CD4-positive, alpha-beta T cell treated with Interleukin-12 subunit alpha and Interleukin-12 subunit beta, for 1 hour (primary cell): Measurements from ENCODE around the gene CLMN.

Experiments used
- DNase-seq: peaks from one replicate; pipeline ENCODE4 v3.0.0-alpha.2; 2020

Gene CLMN

DNA sequence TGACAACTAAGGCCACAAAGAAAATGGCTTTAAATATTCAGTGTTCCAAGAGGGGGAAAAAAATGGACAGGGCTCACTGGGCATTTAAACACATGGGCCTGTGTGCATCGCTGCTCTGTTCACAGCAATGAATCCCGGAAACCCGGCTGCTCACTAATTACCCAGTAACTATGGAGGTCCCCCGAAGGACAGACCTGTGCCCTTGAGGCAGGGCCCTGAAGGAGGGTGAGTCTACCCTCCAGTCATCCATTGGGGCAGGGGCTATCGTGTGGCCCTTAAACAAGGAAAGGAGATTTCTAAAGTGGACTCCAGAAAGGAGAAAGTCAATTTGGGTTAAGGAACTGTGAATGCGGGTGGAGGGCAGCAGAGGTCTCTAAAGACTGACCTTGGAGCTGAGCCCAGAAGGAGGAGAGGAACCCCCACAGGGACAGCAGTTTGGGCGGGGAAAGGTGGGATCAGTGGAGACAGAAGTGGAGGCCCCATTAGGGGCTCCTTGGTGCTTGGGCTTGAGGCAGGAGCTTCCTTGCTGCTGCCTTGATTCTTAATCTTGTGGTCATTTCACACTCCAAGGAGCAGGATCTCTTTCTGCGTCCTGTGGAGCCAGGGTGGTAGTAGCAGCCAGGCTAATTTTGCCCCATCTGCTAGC lies 1.4 kb upstream of the CLMN start:
- no peak for DNase-seq

DNA sequence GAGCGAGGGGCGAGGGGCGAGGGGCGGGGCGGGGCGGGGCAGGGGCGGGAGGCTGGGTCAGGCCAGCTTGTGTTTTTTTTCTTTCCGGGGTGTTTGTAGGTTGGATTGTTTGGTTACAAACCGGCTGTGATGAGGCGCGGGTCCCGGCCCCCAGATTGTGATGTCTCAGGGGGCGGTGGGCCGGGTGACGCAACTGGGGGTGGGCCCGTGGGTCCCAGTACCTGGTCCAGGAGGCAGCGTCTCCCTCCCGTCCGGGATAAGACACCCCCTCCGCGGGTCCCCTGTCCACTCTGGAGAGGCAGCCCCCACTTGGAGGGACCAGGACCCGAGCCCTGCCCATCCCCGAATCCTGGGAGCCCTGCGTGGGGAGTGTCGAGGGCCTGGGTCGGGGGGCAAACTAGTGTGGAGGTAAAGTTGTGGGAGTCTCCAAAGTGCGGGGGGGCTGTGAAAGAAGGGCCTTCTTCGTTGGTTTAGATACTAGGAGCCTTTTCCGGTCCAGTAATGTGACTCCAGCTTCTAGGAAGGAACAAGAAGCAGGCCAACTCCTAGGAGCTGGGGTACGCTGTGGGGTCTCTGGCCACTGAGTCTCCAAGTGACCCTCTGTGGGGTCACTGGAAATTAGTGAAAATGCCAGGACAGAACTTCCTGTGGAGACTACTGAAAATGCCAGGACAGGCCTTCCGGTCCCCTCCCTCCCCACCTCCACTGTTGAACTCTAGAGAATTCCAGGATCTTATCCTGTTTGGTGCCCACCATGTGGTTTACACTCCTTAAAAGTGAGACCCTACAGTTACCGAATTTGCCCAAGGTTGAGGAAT lies 579 bp upstream of the CLMN start:
- DNase-seq = no peak

DNA sequence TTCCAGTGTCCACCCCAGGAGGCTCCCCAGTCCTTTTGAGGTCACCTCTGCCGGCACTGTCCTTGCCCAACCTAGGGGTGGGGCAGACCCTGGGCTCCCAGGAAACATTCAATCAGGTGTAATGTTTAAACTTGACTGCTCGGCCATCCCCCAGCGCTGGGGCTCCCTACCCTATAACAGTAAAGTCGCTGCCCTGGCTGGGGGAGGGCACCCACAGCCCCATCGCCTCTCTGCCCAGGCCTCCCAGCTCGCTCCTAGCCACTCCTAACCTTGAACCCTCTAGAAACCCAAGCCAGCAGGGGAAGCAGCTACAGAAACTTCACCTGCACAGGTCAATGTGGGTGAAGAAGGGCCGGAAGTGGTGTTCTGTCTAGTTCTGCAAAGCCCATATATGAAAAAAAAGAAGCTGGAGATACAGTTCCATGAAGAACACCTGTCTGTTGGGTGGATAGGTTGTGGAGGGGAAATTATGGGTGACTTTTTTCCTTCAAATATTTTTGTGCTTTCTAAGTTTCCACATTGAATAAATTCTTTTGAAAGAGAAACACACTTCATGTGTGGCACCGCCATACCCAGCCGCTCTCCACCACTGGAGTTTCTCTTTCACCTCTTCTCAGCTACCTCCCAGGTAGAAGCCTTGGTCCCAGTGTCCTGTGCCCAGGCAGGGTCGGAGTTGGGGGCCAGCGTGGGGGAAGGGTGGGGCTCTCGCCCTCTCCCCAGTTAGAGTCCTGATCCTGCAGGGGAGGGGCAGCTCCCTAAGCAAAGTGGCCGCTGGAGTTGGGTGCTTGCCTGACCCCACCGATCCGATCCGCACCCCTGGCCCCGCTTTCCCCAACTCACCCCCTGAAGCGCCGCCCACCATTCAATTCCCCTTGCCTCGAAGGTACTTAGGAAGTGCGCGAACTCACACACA lies 1.1 kb downstream of the CLMN start:
- DNase-seq = no peak

DNA sequence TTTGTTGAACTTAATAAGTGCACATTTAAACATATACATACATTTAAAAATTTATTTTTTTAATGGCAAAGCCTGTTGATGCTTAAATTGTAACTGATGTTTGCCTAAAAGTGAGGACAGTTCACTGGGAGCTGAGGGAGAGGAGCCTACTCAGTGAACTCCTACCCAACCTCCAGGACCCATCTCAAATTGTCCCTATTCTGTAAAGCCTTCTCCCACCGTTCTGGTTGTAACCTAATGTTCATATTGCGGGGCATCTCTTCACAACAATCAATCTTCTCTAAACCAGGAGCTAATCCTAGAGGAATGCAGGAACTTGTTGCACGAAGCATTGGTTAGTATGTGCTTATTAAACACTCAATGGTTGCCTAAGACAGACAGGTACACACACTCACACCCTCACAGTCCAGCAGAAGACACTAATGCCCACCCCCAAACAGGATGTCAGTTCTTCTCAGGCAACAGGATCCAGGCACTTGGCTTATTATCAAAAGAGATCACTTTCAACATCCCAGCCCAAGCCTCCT lies 1.8 kb downstream of the CLMN start:
- DNase-seq = no peak

DNA sequence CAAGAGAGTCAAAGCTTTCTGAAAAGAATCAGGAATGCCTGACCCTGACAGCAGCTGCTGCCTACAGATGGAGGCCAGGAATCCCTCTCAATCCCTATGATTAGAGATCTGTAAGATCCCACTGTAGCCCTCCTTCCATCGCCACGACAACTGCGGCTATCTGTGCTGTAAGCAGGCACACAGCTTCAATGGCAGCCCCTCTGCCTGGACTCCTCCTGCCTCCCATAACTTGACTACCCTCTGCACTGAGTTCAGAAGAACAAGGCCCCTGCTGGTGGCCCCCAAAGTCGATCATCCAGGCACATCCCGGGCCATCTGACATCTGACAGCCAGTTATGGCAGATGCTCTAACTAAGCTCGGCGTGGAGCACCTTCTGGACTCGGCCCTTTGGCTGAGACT lies 2.9 kb downstream of the CLMN start:
- DNase-seq = no peak

DNA sequence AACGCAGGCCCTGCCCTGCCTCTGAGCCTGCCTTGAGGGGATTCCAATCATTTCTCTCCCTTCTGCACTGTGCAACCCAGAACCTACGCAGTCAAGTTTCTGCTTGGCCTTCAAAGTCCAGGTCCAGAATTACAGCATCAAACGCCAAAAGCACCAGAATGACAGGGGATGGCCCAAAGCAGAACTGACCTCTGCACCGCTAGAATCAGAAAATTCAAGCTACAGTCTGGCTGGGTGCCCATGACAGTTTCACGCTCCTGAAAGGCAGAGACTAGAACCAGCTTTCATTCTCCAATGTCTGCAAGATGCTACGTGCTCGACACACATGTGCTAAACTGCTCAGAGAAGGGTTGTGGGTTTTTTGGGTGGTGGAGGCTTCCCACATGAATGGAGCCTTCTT lies 4.1 kb downstream of the CLMN start:
- DNase-seq = no peak

DNA sequence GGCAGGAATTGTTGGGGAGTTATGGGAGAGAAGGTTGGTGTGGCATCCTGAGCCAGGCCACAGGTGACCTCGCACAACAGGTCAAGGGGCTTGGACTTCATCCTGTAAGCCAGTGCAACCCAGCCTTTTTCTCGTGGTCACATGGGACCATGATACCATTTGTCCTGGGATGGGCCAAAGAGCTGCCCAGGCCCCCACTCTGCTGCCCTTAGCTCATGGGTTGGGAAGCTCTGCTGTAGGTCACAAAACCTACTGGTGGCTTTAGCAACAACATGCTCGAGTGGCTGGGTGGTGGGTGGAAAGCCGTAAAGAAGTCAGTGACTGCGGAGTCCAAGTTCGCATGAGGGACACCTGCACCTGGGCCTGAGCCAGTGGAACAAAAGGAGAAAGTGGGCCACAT lies 4.6 kb downstream of the CLMN start:
- DNase-seq = no peak

DNA sequence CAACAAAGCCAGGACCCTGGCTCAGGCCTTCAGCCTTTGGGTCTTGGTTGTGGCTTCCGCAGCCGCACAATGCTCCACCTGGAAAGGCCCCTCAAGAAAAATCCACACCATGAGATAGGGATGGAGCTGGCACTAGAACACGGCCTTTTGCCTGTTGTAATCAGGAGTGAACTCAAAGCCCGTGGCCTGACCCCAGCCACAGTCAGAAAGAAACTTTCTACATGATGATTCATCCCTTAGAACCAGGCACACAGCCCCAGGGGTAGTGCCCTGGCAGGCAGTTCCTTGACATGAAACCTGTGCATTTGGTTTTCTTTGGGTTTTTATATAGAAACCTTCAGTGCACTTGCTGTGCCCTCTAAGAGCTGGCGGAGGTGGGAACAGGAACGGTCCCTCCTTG lies 5.1 kb downstream of the CLMN start:
- no peak for DNase-seq

DNA sequence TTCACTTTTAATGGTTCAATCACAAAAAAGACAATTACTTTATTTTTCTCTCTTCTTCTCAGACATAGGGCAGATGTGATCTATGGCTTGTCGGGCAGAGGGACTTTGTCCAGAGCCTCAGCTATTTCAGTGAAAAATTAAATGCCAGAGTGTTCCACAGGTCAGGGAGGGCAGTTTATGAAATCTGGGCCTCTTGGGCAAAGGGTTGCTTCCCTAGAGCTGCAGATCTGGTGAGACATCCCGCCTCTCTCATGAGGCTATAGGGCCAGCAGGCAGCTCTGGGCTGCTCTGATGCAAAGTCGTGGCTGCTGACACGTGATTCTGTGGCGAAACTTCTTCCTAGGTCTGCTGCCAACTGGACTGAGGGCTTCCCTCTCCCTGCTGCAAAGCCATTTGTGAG lies 6.0 kb downstream of the CLMN start:
- DNase-seq = no peak

DNA sequence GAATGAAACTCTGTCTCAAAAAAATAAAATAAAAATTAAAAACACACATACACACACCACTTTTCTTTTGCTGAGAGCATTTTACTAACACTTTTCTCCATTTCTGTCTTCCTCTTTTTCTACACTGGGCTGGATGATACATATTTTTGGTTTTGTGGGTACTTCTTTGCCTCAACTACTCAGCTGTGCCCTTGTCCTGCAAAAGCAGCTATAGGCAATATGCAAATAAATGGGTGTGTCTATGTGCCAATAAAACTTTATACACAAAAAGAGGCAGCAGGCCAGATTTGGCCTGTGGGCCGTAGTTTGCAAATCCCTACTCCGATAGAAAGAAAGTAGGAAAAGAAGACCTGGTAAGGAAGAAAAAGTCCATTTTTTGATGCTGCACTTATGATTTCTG lies 6.5 kb downstream of the CLMN start:
- no peak for DNase-seq

DNA sequence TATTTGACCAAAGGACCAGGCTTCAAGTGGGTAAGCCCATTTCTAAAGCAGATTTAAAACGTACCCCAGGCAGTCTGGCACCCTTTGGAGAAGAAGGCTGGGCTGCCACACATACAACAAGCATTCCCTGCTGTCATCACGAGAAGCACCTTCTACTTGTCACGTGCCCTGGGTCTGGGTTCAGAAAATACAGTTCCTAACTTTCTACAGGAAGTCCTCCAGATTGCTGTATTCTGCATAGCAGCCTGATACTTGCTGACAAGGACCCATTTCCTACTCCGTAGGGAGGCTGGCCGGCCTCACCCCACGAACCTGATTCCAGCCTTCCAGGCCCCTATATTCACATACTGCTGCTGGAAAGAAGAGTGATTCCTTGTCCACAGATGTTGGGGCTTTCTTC lies 7.4 kb downstream of the CLMN start:
- no peak for DNase-seq

DNA sequence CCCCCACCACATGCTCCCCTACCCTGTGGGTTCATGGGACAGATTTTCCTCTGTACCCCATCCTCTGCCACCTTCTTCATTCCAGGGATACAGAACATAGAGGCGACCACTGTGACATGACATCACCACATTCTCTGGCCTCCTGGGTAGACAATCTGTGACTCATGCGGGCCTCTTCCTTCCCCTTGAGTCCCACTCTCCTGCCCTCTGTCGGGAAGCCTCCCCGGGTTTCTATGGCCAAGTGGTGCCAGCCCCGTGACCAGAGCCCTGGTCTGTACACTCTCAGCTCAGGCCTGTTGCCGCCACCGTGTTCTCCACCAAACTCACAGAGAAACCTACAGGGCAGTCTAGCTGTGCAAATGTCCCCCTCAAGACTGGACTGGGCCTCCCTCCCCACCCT lies 8.0 kb downstream of the CLMN start:
- no peak for DNase-seq

DNA sequence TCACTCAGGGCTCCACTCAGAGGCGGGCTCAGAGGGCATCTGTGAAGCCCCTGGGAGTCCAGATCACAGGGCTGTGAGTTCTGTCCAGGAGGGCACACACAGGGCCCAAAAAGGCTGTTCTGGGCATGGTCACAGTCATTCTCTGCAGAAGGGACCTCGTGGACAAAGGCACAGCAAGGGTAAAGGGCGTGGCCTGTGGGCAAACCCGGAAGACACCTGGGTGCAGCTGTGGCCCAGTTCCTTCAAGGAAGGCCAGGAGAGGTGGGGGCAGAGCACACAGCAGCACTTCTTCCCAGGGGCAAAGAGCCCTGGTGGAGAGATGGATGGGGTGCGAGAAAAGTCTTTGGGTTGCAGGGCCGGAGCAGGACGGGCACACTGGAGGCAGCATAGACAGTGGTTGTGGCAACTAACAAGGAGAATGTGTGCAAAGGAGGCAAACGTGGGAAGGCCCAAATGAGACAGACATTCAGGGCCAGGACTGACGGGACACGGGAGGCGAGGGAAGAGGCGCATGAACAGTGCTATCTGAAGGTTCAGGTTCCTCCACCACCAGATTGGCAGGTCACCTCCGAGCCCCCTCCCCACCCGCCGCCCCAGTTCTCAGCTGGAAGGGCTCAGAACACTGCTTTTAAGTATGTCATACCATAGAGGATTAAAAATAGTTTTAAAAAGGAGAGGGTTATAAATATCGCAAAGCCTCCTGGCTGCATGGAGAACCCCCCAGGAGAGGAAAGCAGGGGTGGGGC lies 8.9 kb downstream of the CLMN start:
- no peak for DNase-seq

DNA sequence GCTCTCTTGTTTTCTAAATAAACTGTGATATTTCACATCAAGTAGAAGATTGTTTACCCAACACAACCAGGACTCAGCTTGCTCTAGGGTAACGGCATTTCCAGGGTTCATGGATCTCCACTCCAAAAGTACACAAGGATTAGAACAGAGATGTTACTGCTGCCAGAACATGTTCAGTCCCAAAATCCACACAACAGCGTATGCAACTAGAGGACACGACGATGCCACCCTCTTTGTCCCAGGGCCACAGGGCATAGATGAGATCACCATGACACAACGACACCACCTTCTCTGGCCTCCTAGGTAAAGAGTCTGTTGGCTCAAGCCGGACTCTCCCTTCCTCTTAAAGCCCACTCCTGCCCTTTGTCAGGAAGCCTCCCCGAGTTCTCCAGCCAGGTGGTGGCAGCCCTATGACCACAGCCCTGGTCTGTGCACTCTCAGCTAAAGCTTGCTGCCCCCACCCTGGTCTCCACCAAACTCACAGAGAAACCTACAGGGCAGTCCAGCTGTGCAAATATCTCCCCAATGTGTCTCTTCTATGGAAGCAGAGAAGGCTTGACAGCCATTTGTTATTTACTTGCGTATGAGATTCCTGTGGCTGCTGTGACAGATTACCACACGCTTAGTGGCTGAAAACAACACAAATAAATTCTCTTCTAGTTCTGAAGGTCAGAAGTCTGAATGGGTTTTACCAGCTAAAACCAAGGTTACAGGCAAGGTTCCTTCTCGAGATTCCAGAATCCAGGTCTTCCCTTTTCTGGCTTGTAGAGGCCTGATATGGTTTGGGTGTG lies 10.3 kb downstream of the CLMN start:
- no peak for DNase-seq

DNA sequence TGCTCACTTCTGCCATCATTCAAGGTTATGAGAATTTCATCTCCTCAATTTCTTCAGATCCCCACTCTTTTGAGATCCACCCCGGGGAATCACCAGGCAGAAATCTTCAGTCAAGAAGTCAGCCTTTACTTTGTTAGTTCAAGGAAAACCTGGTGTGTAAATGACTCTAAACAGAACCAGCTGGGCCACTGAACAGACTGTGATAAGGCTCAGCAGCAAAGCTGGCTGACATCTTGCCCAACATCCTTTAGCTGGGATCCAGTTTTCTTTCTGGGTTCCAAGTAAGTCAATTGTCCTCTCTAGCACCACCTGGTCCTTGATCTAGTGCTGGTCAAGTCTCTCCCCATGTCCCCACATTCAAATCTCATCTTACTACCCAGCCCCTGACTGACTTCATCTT lies 11.6 kb downstream of the CLMN start:
- no peak for DNase-seq

DNA sequence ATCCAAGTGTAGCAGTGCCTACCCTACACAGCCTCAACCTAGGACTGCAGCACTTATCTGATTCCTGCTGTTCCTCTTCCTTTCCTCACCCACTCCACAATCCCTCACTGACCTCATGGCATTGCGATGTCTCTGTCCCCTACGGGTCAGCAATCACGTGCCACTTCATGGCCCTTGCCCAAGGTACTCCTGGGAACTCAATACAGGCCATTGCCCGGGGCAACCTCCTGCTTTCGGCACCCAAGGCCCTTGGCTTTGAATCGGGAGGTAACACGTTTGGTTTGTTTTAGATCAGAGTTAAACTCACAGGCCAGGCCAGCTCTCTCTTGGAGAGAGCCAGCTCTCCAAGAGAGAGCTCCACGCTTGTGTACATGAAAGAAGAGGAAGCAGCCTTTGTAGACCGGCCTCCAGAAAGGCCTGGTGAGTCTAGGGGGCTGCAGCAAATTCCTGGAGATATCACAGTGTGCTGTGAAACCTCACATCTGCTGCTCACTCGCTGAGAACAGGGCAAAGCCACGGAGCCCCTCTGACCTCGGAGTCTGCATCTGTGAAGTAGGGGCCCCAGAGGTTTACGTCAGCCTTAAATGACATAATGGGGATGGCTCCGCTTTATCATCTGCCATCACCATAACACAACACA lies 12.2 kb downstream of the CLMN start:
- DNase-seq = no peak

DNA sequence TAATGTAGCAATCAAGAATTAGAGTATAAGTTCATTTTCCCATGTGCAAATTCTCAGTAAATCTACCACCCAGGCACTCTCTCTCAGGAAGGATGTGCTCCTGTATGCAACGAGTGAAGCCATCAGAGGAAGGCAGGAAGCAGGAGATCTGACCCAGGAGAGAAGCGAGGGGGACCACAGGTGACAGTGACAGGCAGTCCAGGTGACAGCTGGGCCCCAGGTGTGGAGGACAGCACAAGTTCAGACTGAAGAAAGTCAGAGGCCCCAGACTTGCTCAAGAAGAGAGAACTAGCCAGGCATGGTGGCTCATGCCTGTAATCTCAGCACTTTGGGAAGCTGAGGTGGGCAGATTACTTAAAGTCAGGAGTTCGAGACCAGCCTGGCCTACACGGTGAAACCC lies 13.8 kb downstream of the CLMN start:
- DNase-seq = no peak

DNA sequence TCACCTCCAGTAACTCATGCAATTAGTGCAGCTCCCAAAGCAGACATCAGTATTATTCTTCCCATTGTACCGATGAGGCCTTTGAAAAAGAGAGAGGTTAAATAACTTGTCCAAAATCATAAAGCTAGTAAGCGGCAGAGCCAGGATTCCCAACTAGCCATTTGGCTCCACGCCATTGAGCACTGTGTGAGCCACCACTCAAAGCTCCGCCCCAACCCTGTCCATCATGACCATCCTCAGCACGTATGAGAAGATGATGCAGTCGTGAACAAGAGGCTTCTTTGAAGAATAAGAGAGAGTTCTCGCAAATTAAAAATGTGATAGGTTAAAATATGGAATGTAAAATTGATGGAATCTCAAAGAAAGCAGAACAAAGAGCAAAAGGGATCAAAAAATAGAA lies 14.6 kb downstream of the CLMN start:
- no peak for DNase-seq

DNA sequence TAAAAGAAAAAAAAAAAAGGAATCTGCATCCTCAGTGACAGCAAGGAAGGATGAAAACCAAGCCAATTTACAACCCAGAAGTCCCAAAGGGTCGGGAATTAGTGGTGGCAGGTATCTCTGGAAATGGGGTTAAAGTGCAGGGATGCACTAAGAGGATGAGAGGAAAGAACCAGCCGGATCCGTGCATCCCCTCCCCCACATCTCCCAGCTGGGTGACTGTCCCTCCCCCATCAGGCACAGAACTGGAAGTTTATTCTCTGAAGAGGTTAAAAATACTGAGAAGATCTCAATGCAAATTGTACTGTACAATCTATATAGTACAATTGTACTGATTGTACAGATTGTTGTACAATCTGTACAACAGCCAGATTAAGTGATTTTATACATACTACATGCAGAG lies 15.4 kb downstream of the CLMN start:
- no peak for DNase-seq

DNA sequence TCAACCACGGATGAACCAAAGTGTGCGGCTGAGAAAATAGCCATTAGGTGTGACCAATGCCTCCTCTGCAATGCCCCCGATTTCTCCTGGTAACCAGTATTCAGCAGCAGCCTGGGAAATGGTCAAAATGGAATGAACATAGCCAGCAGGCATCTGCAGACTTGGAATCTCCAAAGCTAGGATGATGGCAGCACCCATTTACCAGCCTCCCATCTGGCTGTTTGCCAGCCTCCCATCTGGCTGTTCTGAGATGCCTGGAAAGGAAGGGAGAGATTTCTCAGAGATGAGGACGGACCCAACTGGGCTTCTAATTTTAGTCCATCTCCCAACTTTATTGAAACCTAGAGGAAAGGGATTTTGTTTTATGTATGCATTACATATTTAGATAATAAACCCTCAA lies 16.2 kb downstream of the CLMN start:
- DNase-seq = no peak
